Activated CD4-positive, alpha-beta T cell treated with anti-CD3 and anti-CD28 coated beads for 4 hours (primary cell): ENCODE data around the gene AQP2.

Source experiments
- DNase-seq, 2 donors: peaks; one replicate each; pipeline ENCODE4 v3.0.0-alpha.2; 2020

The AQP2 gene

DNA sequence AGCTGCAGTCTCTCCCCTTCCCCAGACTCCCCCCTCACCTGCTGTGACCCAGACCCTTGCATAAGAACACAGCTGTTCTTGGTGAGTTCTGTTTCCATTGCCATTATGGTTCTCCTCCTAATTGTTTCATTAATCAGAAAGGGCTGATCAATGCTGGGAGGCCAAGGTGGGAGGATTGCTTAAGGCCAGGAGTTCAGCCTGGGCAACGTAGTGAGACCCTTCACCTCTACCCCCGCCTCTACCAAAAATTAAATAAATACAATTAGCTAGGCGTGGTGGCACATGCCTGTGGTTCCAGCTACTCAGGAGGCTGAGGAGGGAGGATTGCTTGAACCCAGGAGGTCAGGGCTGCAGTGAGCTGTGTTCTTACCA lies 29.6 kb upstream of the AQP2 start:
- no peak for DNase-seq

DNA sequence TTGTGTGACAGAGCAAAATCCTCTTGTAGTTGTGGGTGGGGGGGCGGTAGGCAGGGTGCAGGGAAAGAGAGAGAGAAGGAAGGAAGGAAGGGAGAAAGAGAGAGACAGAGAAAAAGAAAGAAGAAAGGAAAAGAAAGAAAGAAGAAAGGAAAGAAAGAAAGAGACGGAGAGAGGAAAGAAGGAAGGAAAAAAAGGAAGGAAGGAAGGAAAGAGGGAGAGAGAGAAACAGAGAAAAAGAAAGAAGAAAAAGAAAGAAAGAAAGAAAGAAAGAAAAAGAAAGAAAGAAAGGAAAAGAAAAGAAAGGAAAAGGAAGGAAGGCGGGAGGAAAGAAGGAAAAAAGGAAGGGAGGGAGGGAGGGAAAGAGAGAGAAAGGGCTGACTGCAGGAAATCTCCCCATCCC lies 29.2 kb upstream of the AQP2 start:
- DNase-seq, result no peak

DNA sequence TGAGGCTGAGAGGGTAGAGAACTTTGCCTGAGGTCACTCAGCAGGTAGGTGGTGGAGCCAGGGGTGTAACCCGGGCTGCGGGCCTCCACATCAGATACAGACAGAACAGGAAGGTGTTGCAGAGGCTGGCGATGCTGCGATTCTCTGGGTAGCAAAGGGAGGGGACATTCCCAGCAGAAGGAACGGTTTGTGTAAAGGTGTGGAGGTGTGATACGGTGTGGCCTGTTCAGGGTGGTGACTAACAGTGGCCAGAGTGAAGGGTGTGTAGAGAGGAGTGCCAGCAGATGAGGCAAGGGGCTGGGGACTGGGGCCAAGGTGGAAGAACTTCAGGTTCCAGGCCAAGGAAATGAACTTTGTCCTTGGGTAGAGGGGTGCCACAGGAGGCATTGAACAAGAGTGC lies 28.6 kb upstream of the AQP2 start:
- no peak for DNase-seq

DNA sequence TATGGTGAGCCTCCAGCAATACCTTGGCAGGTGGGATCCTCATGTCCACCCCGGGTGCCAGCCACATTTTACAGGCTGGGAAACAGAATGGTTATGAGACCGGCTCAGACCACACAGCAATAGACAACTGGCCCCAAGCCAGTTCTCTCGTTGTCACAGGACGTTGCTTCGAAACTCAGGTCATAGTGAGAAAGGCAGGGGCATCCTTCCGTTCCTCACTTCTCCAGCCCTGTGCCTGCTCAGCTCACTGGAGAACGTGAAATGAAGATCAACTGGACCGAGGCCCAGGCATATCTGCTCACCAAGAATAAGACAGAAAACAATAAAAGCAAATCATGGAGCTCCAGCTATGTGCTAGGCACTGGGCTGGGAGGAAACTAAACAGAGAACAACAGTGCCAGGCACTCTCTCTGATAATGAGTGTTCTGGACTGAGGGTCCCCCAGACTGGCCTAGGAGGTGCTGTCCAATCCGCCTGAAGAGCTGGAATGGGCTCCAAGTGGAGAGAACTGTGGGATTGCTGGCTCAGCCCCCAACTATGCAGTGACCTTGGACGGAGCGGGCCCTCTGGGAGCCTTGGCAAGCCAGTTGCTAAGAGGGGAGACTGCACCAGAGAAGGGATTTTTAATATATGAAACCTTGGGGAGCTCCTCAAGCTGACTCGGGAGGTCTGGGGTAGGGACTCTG lies 28.0 kb upstream of the AQP2 start:
- no peak for DNase-seq

DNA sequence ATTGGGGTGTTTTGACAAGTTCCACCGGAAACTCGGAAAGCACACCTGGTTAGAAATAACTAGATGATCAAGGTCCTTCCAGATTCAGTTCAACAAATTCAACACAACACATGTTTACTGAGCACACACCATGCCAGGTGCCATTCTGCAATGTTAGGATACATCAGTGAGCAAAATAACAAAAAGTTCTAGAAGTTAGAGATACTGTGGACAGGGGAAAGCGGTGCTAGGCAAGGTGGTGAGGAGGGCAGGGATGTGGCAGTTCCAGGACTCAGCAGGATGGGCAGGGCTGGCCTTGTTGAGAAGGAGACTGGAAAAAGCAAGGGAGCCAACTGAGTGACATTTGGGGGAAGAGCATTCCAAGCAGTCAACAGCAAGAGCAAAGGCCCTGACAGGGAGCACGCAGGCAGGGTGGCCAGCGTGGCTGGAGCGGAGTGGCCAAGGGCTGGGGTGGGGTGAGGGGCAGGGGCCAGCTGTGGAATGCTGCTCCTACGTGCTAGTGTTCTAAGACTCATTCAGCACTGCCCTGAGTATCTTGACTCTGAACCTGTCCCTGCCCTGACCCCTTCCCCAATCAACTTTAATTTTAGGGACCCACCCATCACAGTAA lies 27.4 kb upstream of the AQP2 start:
- no peak for DNase-seq

DNA sequence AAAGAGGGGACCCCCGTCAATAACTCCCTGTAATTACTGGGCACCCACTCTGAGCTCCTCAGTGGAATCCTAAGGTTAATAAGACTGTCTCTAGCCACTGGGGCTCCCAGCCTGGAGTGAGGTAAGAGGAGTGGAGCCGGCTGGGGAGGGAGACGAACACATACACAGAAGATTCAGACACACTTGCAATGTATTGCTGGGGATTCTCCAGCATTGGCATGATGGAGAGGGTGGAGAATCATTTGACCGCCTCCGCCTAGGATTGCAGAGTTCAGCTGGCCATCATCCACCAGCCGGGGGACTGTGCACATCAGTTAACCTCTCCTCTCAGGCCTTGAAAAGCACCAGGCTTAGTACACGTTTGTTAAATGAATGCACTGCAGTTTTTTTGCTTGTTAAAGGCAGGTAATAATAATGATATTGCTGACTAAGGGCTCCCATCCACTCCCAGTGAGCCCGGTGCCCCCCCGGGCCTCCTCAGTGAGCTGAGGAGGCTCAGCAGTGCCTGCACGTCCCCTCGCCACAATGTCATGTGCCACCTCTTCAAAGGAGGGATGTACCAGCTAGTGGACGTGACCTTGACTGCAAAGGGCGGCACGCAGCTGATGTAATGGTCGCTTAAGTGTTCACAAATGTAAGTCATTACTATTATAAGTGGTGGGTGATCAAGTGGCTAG lies 26.5 kb upstream of the AQP2 start:
- no peak for DNase-seq

DNA sequence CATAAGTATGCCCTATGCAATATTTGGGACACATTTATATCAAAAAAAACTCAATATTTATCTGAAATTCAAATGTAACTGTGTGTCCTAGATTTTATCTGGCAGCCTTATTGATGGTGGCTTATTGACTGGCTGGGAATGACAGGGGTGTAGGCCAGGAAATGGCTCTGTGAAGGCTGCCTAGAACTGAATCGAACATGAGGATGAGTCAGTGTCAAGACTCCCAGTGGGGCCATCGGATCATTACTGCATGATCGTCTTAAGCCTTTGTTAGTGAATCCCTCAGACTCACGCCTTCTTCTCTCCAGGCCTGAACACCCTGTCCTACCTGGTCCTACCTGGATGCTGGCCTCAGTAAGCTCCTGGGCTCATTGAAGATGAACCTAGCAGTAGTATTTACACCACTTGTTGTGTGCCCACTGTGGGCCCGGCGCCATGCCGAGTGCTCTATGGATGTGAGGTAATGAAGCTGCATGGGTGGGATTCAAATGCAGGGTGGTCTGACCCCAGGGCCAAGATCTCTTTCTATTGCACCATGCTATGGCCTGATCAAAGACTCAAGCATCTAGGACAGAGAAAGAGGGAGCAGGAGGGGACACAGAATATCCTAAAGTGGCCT lies 25.8 kb upstream of the AQP2 start:
- no peak for DNase-seq

DNA sequence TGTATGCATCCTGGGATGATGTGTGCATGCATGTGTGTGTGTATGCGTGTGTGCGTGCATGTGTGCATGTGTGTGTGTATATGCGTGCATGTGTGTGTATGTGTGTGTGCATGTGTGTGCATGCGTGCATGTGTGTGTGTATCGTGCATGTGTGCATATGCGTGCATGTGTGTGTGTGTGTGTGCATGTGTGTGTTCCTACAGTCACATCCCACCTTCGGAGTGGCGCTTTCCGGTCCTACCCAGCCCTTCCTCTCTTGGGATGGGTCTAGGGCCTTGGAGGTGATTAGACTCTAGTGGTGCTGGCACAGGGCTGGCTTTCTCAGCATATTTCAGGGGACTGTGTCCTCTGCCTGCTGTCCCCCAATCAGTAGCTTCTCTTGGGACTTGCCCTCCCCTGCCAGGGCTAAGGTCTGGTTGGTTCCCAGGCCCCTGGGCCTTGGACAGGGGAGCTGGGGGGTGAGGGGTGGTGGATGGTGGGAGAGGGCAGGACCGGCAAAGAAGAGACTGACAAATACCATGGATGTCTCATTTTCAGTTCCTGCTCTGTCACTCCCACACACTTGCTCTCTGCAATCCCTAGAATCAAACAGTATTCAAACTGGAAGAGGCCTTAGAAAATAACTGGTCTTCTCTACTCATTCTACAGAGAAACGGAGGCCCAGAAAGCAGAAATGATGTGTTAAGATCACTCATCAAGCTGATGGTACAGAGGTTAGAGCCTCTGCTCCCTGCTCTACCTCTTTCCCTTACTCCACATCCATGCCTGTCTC lies 24.9 kb upstream of the AQP2 start:
- DNase-seq, result no peak

DNA sequence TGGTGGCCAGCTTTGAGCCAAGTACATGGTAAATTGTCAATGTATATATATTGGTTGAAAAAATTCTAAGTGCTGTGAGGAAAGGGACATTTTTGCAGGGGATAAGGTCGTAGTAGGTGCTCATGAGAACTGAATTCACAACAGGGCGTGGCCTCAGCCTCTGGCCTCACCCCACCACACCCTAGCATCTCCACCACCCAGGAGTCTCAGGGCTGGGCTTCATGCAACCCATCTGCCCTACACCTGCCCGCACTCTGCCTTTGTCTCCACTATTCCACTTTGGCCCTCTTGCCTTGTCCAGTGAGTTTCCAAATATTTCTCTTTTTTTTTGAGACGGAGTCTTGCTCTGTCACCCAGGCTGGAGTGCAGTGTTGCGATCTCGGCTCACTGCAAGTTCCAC lies 22.1 kb upstream of the AQP2 start:
- DNase-seq, result no peak

DNA sequence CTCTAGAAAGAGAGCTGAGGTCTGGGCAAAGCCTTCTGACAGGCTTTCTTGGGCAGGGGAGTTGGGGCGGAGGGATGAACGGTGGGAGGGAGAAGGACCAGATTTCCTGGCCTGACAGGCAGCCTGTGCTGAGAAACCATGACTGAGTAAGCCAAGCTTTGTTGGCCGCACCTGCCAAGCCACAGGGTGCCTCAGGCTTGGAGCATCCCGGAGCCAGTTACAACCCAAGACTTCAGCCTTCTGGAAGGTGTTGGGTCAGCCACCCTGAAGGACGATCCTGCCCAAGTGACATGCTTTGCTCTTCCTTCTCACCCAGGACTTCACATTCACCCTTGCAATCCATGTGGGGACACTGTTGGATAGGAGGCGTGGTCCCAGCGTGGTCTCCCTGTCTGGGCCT lies 21.0 kb upstream of the AQP2 start:
- no peak for DNase-seq

DNA sequence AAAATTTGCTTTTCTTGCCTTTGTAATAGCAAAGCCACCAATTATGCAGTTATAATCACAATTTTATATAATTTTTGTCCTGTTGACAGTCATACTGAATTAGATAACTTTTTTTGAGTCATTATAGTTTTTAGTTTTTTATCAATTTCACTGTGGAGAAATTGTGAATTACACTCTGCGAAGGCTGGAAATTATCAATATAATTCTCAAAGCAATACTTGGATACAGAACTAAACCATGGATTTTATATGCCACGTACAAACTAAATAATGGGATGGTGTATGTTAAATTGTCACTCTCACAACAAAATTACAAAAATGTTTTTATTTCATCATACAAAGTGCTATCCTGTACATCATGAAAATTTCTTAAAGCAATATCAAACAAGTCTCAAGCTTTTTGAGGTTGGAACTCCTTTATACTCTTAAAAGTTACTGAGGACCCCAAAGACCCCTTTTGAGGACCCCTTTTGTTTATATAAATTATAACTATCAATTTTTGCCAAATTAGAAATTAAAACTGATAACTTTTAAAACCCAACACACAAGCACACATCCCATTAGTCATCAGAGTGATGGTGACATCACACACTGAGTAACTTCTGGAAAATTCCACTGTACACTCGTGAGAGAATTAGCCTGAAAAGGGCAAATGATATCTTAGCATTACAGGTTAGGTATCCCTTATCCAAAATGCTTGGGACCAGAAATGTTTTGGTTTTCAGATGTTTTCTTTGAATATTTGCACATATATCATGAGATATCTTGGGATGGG lies 19.8 kb upstream of the AQP2 start:
- peak in 1 of 2 donors; percentile 24 for DNase-seq

DNA sequence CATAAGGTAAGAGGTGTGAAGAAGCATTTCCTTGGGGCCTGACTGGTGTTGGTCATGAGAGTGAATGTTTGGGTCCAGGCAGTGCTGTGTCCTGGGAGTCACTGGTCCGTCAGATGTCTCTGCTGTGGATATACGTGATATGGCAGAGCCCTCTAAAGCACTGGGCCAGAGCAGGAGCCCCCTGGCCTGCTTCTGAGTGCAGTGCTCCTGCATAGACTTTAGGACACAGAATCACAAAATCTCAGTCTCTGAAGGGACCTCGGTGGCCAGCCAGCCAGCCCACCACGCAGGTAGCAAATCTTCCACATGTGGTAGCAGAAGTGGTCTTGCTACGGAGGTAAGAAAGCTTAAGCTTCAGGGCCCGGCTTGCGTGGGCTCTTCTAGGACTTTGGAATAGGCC lies 18.5 kb upstream of the AQP2 start:
- DNase-seq, result no peak

DNA sequence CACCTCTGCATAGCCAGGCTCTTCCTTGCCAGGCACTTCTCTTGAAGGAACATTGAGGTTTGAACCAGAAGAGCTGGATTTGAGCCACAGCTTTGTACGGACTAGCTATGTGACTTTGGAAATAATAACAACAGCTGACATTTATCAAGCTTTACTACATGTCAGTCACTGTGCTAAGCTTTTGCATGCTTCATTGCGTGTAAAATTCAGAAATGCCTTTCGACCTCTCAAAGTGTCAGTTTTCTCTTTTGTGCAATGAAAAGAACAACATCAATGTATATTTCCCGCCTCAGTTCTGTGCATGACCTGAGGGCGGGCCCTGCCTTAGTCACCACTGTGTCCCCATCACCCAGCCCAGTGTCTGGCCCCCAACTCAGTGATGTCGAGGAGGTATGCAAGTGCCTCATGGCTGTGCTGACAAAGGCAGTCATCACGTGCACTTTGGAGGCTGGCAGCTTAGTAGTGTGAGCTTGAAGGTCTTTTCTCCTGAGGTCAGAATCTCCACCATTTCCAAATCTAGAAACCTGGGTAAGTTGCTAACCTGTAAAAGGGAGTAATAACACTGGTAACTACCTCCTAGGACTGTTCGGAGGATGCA lies 17.9 kb upstream of the AQP2 start:
- DNase-seq, result no peak

DNA sequence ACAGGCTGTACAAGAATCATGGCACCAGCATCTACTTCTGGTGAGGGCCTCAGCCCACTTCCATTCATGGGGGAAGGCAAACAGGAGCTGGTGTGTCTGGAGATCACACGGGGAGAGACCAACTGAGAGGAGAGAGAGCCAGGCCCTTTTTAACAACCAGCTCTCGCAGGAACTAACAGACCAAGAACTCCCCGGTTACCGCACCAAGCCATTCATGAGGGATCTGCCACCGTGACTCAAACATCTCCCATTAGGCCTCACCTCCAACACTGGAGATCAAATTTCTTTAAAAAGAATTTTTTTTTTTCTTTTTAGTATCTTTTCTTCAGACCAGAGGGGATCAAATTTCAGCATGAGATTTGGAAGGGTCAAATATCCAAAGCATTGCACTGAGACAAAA lies 16.7 kb upstream of the AQP2 start:
- DNase-seq, result no peak

DNA sequence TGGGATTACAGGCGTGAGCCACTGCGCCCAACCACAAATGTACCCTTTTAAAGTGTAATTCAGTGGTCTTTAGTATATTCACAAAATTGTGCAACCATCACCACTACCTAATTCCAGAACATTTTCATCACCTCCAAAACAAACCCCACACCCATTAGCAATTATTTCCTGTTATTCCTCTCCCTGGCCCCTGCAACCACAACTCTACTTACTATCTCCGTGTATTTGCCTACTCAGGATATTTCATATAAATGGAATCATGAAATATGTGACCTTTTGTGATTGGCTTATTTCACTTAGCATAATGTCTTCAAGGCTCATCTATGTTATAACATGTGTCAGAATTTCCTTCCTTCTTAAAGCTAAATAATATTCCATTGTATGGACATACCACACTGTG lies 16.0 kb upstream of the AQP2 start:
- no peak for DNase-seq

DNA sequence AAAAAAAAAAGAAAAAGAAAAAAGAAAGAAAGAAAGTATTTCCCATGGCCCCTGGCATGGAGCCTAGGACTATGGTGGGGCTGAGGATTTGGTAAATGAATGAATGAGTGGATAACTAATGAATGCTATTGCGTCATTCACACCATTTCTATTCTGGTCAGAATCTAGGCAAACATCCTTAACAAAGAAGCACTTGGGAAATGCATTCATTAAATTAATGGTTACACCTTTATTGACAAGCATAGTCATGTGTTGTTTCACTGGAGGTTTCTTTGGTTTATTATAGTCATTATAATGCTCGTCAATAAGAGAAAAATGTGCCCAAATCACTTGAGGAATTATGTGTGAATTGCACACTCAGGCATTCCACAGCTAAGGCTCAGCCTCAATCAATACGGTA lies 13.6 kb upstream of the AQP2 start:
- no peak for DNase-seq

DNA sequence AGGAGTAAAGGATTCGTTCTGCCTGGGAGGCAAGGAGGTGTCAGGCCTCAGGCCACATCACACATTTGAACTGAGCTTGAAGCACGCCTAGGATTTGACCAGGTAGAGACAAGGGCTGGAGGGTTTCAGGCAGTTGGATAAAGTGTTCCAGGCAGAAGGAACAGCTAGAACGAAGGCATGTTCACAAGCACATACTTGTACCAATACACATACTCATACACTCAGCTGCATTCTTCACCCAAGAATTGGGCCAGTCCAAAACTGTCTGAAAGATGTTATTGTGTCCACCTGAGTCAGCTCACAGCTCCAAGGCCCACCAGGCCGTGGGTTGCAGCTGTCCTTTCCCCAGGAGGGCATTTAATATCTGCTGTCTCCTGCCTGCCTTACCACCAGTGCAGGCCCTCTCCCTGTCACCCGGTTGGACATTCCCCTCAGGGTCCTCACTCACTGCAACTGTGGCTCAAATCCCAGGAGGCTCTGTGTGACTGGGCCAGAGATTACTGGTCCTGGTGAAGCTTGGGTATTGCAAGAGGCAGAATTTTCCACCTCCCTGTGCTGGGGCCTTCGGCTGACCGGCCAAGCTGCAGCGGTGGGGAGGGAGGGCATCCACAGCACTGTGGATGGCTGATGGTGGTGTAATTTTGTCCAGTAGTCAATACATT lies 12.8 kb upstream of the AQP2 start:
- no peak for DNase-seq

DNA sequence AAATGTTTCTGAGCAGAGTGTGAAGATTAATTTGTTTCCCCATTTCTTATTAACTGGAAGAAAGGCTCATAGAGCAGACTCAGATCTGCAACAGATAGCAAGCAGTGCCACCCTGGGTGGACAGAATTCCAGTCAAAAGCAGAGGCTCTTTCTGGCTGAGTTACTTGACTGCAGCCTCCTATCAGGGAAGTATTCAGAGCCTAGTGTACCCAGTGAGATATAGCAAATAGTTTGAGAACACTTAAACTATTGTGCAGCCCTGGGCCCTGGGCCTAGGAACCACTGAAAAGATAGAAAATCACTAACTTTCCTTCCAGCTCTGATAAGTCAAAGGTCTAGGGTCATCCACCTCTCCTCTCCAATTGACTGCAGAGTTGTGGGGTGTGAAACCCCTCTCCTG lies 11.2 kb upstream of the AQP2 start:
- no peak for DNase-seq

DNA sequence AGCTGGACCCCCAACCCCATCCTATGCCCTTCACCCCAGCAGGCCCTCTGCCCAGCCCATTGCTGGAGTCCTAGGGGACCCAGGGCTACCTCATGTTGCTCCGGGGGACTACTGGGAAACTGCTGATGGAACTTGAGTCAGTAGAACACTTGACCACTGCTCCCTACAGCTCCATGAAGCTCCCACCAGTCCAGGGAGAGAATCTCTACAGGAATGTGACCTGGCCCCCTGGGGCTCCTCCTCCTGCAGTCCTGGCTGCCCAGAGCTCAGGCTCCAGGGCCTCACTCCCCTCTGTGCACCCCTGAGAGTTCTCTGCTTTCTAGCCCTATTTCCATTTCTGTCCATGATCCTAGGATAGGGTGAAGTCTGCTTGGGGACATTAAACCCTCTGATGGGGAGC lies 10.8 kb upstream of the AQP2 start:
- DNase-seq, result no peak

DNA sequence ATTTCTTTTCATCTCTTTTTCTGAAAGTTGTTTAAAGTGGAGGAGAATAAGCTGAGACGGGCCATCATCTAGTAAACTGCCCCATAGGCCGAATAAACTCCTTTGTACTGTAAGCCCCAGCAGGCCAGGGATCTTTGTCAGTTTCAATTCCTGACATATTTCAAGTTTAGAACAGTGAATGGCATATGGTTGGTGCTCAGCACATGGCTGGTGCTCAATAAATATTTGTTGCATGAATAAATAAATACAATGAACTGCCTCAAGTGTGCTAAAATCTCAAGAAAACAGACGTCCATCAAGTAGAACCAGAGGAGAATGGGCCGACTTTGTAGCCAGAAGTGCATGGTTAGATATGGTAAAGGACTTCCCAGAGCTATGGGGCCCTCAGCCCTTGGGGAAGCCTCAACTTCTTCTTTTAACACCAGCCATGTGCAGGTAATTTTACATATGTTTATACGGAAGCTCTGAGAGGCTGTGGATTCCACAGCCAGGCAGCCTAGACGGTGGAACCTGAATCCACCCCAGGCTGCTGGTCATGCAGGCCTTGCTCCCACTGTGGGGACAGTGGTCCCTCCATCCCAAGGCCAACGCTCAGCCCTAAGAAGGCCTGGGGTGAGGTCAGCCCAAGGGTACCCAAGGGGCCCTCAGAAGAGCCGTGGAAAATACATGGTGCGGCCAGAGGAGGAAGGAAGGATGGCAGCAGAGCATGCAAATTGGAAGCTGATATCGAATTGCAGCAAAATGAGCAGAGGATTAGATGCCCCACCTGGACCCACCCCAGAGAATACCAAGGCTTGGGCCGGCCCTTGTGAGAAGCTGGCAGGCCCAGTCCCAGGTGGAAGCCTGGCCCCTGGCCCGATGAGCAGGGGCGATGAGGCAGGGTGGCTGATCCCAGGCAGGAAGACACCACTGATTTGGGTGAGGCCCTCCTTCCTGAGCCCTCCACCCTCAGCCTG lies 8.7 kb upstream of the AQP2 start:
- no peak for DNase-seq
